SK-N-MC (cell line): Measurements from ENCODE around the gene SFXN5.

Experiments
- EZH2 ChIP-seq: fragments of 200-600 bp; sonication (generic); IDR thresholded peaks from one replicate; pipeline ENCODE4 v1.6.1; 2017; ENCODE audit warnings: antibody characterized with exemption
- POLR2AphosphoS5 ChIP-seq: IDR thresholded peaks from 2 replicates; pipeline ENCODE4 v1.6.1; 2012; ENCODE audit warnings: mild to moderate bottlenecking, low read depth, low read length, borderline replicate concordance

DNA sequence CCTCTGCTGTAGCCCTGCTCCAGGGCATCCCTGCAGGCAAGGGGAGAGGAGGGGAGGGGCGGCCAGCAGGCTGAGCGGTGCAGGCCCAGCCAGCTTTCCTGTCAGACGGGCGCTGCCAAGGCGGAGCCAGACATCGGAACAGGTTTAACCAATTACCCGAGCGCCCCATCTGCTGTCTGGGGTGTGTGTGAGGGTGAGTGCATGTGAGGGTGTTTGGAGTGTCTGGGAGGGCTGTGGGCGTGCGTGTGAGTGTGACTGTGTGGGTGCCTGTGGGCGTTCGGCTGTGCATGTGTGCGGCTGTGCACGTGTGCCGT is 134.2 kb downstream of the SFXN5 start:
- TF ChIP-seq EZH2 (no peak), POLR2AphosphoS5 (no peak)
